Tibial nerve (tissue), 4 donors: Measurements from ENCODE around the gene STAB1. TPM values are rescaled to one million over a fixed set of nuclear protein-coding genes. Genes with fewer than 3 reads are reported as not detected.

Source experiments
- DNase-seq, 2 donors: peaks; one replicate each; pipeline ENCODE4 v3.0.0-alpha.2; 2019; ENCODE audit warnings: low spot score in 2 of 2
- H3K27ac ChIP-seq, 4 donors: fragments of 200-600 bp; sonication (generic) in 3 of 4; one replicate each; pipeline ENCODE4 v1.5.1; 2017 to 2019; ENCODE audit warnings: mild to moderate bottlenecking in 1 of 4
- H3K27me3 ChIP-seq, 2 donors: fragments of 200-600 bp; sonication (generic) in 1 of 2; one replicate each; pipeline versions ENCODE4 v1.5.1 to v1.6.0; 2017 to 2019
- H3K36me3 ChIP-seq, 3 donors: fragments of 200-600 bp; sonication (generic); one replicate each; pipeline ENCODE4 v1.5.1; 2018 to 2019
- H3K4me1 ChIP-seq, 4 donors: fragments of 200-600 bp; sonication (generic) in 3 of 4; one replicate each; pipeline ENCODE4 v1.5.1; 2017 to 2019
- H3K4me3 ChIP-seq, 4 donors: fragments of 200-600 bp; sonication (generic) in 3 of 4; one replicate each; pipeline ENCODE4 v1.5.1; 2017 to 2019; ENCODE audit warnings: mild to moderate bottlenecking in 1 of 4, moderate library complexity in 1 of 4
- H3K9me3 ChIP-seq, 4 donors: fragments of 200-600 bp; sonication (generic) in 3 of 4; one replicate each; pipeline ENCODE4 v1.5.1; 2017 to 2019
- EP300 ChIP-seq, 2 donors: sonication (generic); formaldehyde crosslinking; IDR thresholded peaks; one replicate each; pipeline ENCODE4 v1.6.1; 2017; ENCODE audit warnings: antibody characterized with exemption in 2 of 2, mild to moderate bottlenecking in 1 of 2
- POLR2A ChIP-seq, 2 donors: fragments of 450-650 bp; IDR thresholded peaks; one replicate each; pipeline ENCODE4 v1.6.1; 2017; ENCODE audit warnings: antibody characterized with exemption in 2 of 2, mild to moderate bottlenecking in 2 of 2, moderate library complexity in 2 of 2
- WGBS, 2 donors: methylation state at CpG; one replicate each; pipeline ENCODE4 v1.1.5; 2018; 5-methylcytosine and 5-hydroxymethylcytosine counted together
- total RNA-seq, 4 donors: library from RNA; depleted of rRNA; stranded (reverse); fragments of >200 nt; gene quantifications; one replicate each; pipeline ENCODE4 v1.1.0, GENCODE V29; 2016
- TF ChIP-seq, protein P1 (sequence below), 5 experiments: fragments of 200-600 bp in 3 of 5; fragments of 450-650 bp in 2 of 5; sonication (generic) in 3 of 5; IDR thresholded peaks; one replicate each; pipeline ENCODE4 v1.5.1; 2016 to 2019; ENCODE audit warnings: antibody characterized with exemption in 5 of 5, mild to moderate bottlenecking in 3 of 5, moderate library complexity in 2 of 5

Gene STAB1
- total RNA-seq, 4 donors from 2014 or later = 167 to 527 (median 264) TPM

DNA sequence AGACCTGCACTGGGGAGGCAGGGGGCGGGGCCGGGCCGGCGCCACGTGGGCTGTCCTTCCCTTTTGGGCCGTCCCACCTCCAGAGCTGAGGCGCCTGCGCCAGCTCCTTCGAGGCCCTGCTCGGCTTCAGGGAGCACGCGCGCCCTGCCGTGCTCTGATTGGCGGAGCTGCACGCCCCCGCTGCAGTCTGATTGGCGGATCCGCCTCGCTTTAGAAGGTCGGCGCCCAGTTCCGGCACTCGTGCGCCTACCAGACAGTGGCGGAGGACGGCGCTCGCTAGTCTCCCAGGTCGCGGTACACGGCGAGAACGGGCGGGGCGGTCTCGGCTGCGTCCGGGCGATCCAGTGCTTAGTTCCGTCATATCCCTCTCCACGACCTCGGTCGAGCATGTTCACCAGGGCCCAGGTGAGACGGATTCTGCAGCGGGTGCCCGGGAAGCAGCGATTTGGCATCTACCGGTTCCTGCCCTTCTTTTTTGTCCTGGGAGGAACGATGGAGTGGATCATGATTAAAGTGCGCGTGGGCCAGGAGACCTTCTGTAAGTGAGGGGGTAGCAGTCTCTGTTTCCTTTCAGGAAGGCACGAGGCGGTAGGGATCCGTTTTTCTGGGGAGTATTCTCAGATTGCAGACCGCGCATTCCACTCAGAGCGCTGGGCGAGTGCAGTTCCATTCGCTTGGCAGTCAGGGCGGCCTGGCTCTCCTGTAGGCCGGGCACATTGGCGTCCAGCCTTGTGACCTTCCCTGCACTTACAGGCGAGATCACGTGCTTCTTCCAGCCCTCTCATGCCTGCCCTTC lies 41.4 kb downstream of the STAB1 start, which contains the start of gene UQCC5:
TSS of gene UQCC5 (plus strand) at position 237 of the 796 bp plus-strand sequence. CDS start at position 388, 151 bp downstream.
- peak; percentile 94 to 95 for DNase-seq
- H3K27ac ChIP-seq = peak within 1 kb of the TSS; percentile 7 to 93 (median 86)
- H3K4me3 ChIP-seq = peak within 1 kb of the TSS; percentile 53 to 83 (median 70)
- H3K36me3 ChIP-seq = peaks cover 0 to 8% (median 0%) of the 10 kb centered on the region in 3 donors
- WGBS, 2 donors = 0% methylated on average over 38 to 56 of the region's 65 CpGs
- H3K9me3 ChIP-seq = no peaks in the 10 kb centered on the region
- TF ChIP-seq EP300 (IDR thresholded peaks at IDR 0.05) (peak; percentile 89 to 100), POLR2A (IDR thresholded peaks at IDR 0.05) (peak; percentile 99 to 100)
- TF ChIP-seq, protein P1, sequence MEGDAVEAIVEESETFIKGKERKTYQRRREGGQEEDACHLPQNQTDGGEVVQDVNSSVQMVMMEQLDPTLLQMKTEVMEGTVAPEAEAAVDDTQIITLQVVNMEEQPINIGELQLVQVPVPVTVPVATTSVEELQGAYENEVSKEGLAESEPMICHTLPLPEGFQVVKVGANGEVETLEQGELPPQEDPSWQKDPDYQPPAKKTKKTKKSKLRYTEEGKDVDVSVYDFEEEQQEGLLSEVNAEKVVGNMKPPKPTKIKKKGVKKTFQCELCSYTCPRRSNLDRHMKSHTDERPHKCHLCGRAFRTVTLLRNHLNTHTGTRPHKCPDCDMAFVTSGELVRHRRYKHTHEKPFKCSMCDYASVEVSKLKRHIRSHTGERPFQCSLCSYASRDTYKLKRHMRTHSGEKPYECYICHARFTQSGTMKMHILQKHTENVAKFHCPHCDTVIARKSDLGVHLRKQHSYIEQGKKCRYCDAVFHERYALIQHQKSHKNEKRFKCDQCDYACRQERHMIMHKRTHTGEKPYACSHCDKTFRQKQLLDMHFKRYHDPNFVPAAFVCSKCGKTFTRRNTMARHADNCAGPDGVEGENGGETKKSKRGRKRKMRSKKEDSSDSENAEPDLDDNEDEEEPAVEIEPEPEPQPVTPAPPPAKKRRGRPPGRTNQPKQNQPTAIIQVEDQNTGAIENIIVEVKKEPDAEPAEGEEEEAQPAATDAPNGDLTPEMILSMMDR (IDR thresholded peaks at IDR 0.05) = peak in 2 of 5 experiments; percentile 36 to 48
- no peaks in the 10 kb centered on the region for H3K27me3 ChIP-seq
- peaks cover 0 to 70% (median 31%) of the 10 kb centered on the region in 4 donors for H3K4me1 ChIP-seq

DNA sequence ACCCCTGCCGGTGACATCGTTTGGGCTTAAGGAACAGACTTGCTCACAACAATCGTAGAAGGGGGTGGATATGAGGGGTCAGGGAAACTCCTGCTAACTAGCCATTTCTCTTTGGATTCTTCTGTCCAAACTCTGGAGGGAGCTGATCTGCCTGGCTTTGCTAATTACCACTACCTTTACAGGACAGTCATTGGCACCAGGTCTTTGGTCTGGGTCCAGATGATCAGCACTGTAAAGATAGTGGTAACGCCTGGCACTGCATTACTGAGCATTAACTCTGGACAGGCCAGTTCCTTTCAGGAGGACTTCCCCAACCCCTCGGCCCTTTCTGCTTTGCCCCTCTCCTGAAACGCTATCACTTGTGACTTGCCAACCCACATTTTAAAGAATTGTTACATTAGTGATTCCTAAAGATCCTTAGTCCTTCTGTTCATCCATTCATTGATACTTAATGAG lies 42.1 kb downstream of the STAB1 start:
- H3K27ac ChIP-seq = peak overlapping the region; percentile 7 to 90 (median 84)
- H3K4me1 ChIP-seq = peaks cover 0 to 64% (median 31%) of the 10 kb centered on the region in 4 donors
- no peak for DNase-seq
- peaks cover 0 to 15% (median 0%) of the 10 kb centered on the region in 3 donors for H3K36me3 ChIP-seq
- TF ChIP-seq, protein P1 (IDR thresholded peaks at IDR 0.05) = no peak
- TF ChIP-seq EP300 (IDR thresholded peaks at IDR 0.05) = no peak
- TF ChIP-seq POLR2A (IDR thresholded peaks at IDR 0.05) = no peak
- H3K27me3 ChIP-seq = no peaks in the 10 kb centered on the region
- WGBS, 2 donors = 0 to 5% methylated on average over 6 of the region's 6 CpGs
- peak overlapping the region; percentile 53 to 83 (median 70) for H3K4me3 ChIP-seq
- no peaks in the 10 kb centered on the region for H3K9me3 ChIP-seq

DNA sequence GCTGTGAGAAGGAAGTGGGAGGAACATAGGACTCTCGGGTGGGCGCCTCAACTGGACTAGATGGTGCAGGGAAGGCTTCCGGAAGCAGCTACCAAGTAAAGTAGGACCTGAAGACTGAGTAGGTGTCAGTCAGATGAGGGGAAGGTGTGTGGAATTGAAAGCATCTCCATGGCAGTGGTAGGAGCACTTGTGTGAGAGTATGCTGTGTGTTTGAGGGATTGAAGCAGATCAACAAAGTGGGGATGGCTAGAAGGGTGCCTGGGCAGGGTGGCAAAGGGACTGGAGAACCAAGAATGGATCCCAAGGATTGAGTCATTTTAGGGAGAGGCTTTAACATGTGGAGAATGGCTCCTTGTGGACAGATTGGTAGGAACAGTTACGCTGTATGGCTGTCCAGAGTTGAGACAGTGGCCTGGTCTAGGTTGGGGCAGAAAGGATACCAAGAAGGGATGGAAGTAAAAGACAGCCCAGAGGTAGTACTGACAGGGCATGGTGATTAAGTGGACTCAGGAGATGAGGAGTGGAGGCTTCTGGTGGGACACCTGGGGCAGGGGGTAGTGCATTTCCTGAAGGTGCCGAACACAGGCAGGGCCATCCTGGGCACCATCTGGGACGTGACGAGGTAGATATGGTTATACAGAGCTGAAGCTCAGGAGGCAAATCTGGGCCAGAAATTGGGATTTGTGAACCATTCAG lies 42.7 kb downstream of the STAB1 start:
- WGBS, 2 donors = 75 to 79% methylated on average over 7 of the region's 7 CpGs
- TF ChIP-seq EP300 (IDR thresholded peaks at IDR 0.05) (no peak), POLR2A (IDR thresholded peaks at IDR 0.05) (no peak)
- TF ChIP-seq, protein P1 (IDR thresholded peaks at IDR 0.05) = no peak
- H3K27ac ChIP-seq = peak overlapping the region in 3 of 4 donors; percentile 83 to 90 (median 84)
- peaks cover 0 to 57% (median 28%) of the 10 kb centered on the region in 4 donors for H3K4me1 ChIP-seq
- H3K4me3 ChIP-seq = peak overlapping the region; percentile 53 to 83 (median 70)
- no peak for DNase-seq
- H3K27me3 ChIP-seq = no peaks in the 10 kb centered on the region
- H3K36me3 ChIP-seq = peaks cover 0 to 18% (median 0%) of the 10 kb centered on the region in 3 donors
- H3K9me3 ChIP-seq = no peaks in the 10 kb centered on the region

DNA sequence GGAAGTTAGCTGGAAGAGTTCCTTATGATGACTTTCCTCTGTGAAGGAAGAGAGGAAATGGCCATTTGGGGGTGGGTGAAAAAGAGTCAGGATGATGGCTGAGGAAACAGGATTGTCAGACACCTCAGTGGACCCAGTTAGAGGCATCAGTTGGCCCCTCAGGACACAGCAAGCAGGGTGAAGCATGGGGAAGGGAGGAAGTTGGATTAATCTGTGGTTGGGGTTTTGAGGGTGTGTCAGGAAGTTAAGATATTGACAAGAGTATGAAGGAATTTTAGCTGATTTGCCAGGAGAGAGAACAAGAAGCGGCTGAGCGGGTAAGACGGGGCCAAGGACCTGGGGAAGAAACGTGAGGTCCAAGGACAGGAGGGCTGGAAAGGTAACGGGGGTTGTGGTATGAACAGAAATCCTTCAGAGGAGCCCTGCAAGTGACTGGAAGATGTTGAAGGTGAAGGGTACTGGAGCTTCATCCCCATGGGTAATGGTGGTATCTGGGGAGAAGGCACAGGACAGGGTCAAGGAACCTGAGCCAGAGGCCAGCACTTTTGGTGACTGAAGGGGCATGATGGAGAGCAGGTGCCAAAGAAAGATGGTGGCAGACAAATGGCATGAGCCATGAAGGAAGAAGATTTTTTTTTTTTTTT lies 44.0 kb downstream of the STAB1 start:
- no peaks in the 10 kb centered on the region for H3K9me3 ChIP-seq
- no peak overlapping the region for H3K4me3 ChIP-seq
- 80 to 82% methylated on average over 5 of the region's 5 CpGs for WGBS, 2 donors
- no peak for TF ChIP-seq POLR2A (IDR thresholded peaks at IDR 0.05)
- no peak for TF ChIP-seq EP300 (IDR thresholded peaks at IDR 0.05)
- TF ChIP-seq, protein P1 (IDR thresholded peaks at IDR 0.05) = no peak
- DNase-seq = no peak
- no peaks in the 10 kb centered on the region for H3K27me3 ChIP-seq
- peak overlapping the region in 1 of 4 donors; percentile 15 for H3K27ac ChIP-seq
- peaks cover 0 to 25% (median 0%) of the 10 kb centered on the region in 3 donors for H3K36me3 ChIP-seq
- H3K4me1 ChIP-seq = peaks cover 0 to 53% (median 23%) of the 10 kb centered on the region in 4 donors
